HK-2 (cell line): ENCODE data around the gene MGAT5.

ENCODE experiments used
- DNase-seq: peaks from one replicate; pipeline ENCODE4 v3.0.0-alpha.2; 2018; ENCODE audit not compliant: unreplicated experiment

MGAT5 gene

GRCh38 chr2:134231965-134232340 lies 21.9 kb upstream of the MGAT5 start:
- DNase-seq: peak; percentile 44

GRCh38 chr2:134232461-134232860 lies 21.4 kb upstream of the MGAT5 start:
- no peak for DNase-seq

GRCh38 chr2:134232868-134233727 lies 20.8 kb upstream of the MGAT5 start:
- no peak for DNase-seq

GRCh38 chr2:134233728-134234136 lies 20.1 kb upstream of the MGAT5 start:
- DNase-seq: no peak

GRCh38 chr2:134234535-134234934 lies 19.3 kb upstream of the MGAT5 start:
- DNase-seq: no peak

GRCh38 chr2:134235510-134236144 lies 18.2 kb upstream of the MGAT5 start:
- DNase-seq: no peak

GRCh38 chr2:134238371-134238770 lies 15.5 kb upstream of the MGAT5 start:
- DNase-seq: no peak

- DNase-seq: no peak
These were observed 13.8 kb upstream of the MGAT5 start for GRCh38 chr2:134240061-134240460.

GRCh38 chr2:134241911-134242310 lies 12.0 kb upstream of the MGAT5 start:
- no peak for DNase-seq

- DNase-seq: no peak
These were observed 10.6 kb upstream of the MGAT5 start for GRCh38 chr2:134243244-134243643.

GRCh38 chr2:134244086-134244485 lies 9.8 kb upstream of the MGAT5 start:
- no peak for DNase-seq

- DNase-seq: no peak
These were observed 9.3 kb upstream of the MGAT5 start for GRCh38 chr2:134244587-134244986.

- DNase-seq: peak; percentile 62
These were observed 8.4 kb upstream of the MGAT5 start for GRCh38 chr2:134245340-134245984.

- no peak for DNase-seq
These were observed 7.6 kb upstream of the MGAT5 start for GRCh38 chr2:134246154-134246874.

GRCh38 chr2:134247679-134248078 lies 6.2 kb upstream of the MGAT5 start:
- DNase-seq: no peak

- DNase-seq: no peak
These were observed 5.0 kb upstream of the MGAT5 start for GRCh38 chr2:134248913-134249312.

- DNase-seq: no peak
These were observed 4.1 kb upstream of the MGAT5 start for GRCh38 chr2:134249755-134250154.

GRCh38 chr2:134250840-134251461 lies 2.9 kb upstream of the MGAT5 start:
- DNase-seq: no peak

- no peak for DNase-seq
These were observed 1.7 kb upstream of the MGAT5 start for GRCh38 chr2:134252092-134252750.

- DNase-seq: no peak
These were observed 661 bp upstream of the MGAT5 start for GRCh38 chr2:134253117-134253704.

- DNase-seq: no peak
These were observed 952 bp downstream of the MGAT5 start for GRCh38 chr2:134254824-134255223.
